Activated B cell treated with CpG ODN at 0.5 μM for 24 hours (primary cell): ENCODE data around the gene B3GAT1. TPM values are rescaled to one million over a fixed set of nuclear protein-coding genes. Genes with fewer than 3 reads are reported as not detected.

Experiments used
- ATAC-seq: fragments of 200-7000 bp; cut with Tn5 transposase; one replicate; pipeline ENCODE4 v1.10.0; 2021; ENCODE audit warnings: low read depth, mild to moderate bottlenecking, moderate library complexity
- CTCF ChIA-PET: fragments of 350-600 bp; sonication (Branson Sonifier 250); formaldehyde crosslinking; loops from one replicate; lab custom pipeline; 2021; ENCODE audit warnings: antibody characterized with exemption; lab: Charles Lee
- POLR2A ChIA-PET: fragments of 350-600 bp; sonication (Branson Sonifier 250); formaldehyde crosslinking; loops from one replicate; lab custom pipeline; 2021; ENCODE audit warnings: antibody characterized with exemption; lab: Charles Lee
- DNase-seq: peaks from one replicate; pipeline ENCODE4 v3.0.0; 2022
- H3K27ac Mint-ChIP-seq: one replicate; pipeline ENCODE4 v1.8.0; 2020; ENCODE audit warnings: mixed read lengths
- H3K27me3 Mint-ChIP-seq: one replicate; pipeline ENCODE4 v1.8.0; 2021; ENCODE audit warnings: mixed read lengths
- H3K36me3 Mint-ChIP-seq: one replicate; pipeline ENCODE4 v1.8.0; 2021; ENCODE audit warnings: low read depth, mixed read lengths
- H3K4me1 Mint-ChIP-seq: one replicate; pipeline ENCODE4 v1.8.0; 2021; ENCODE audit warnings: mixed read lengths
- H3K4me3 Mint-ChIP-seq: one replicate; pipeline ENCODE4 v1.8.0; 2020; ENCODE audit warnings: mild to moderate bottlenecking, mixed read lengths
- H3K9me3 Mint-ChIP-seq: one replicate; pipeline ENCODE4 v1.8.0; 2020; ENCODE audit warnings: mixed read lengths
- CTCF ChIP-seq: fragments of 200-600 bp; IDR thresholded peaks from one replicate; pipeline ENCODE4 v1.8.0; 2022; ENCODE audit warnings: antibody characterized with exemption, mild to moderate bottlenecking
- intact Hi-C: fragments of 100-400 bp; cut with micrococcal nuclease; formaldehyde crosslinking; loops from one replicate; pipeline ENCODE4 v1.15.1; 2024
- total RNA-seq: library from RNA; stranded (reverse); gene quantifications from 2 replicates; pipeline ENCODE4 v1.2.3, GENCODE V29; 2022

Gene B3GAT1
- total RNA-seq, 1 donor from 2014 or later = not detected

DNA sequence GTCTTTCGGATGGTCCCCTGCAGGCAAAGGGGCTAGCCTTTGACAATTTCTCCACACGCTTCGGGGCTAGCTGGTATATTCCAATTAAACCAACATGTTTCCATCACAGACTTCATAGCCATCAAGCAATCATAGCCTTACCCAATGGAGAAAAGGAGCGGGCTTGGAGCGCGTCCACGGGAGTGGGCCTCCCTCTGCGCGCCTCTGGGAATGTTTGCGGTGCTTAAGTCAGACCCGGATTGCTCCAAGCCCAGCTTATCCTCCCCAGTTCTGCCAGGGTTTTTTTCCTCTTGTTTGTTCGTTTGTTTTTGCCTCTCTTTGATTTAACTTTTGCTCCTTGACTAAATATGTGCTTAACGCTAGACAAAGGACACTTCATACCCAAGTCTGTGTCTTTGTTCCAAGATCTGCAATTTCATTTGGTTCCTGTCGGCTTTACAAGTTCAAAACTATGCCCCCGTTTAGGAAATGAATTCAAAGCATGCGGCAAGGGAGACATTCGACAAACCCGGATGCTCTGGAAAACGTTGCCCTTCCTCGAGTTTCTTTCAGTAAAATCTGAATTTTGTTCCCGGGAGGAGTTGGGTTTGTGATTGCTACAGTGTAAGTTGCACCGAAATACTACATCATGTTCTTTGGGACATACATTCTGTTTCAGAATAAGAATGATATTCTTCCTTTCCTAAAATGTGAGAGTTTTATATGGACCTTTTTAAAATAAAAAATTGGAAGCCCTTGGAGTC lies 81.3 kb downstream of the B3GAT1 start:
- Mint-ChIP-seq H3K27me3 (peaks cover 50% of the 10 kb centered on the region), H3K9me3 (no peaks in the 10 kb centered on the region), H3K4me3 (peak overlapping the region; percentile 80), H3K27ac (no peak overlapping the region), H3K4me1 (peaks cover 9% of the 10 kb centered on the region), H3K36me3 (no peaks in the 10 kb centered on the region)
- no peak for TF ChIP-seq CTCF
- ChIA-PET POLR2A (no interaction called here), CTCF (no interaction called here)
- ATAC-seq (no peak), DNase-seq (no peak)
- intact Hi-C loops = loop anchor here (1.0 to 5.0 kb wide), 3 partner anchors 53 to 106 kb away; partner anchors contain the start of genes ACAD8, GLB1L3, THYN1 and VPS26B

Other genes with a start within 250 kb of the B3GAT1 start
- 22.2 and 22.7 TPM in 2 replicates for gene NCAPD3, start 188.3 kb downstream of the B3GAT1 start, total RNA-seq
- gene VPS26B, start 187.6 kb downstream of the B3GAT1 start, total RNA-seq = 8.9 and 11.4 TPM in 2 replicates
- gene THYN1, start 158.9 kb downstream of the B3GAT1 start, total RNA-seq = 27.7 and 30.6 TPM in 2 replicates
- 20.1 and 23.1 TPM in 2 replicates for gene ACAD8, start 158.7 kb downstream of the B3GAT1 start, total RNA-seq
- not detected in 2 replicates for gene GLB1L3, start 135.9 kb downstream of the B3GAT1 start, total RNA-seq
- gene GLB1L2, start 80.3 kb downstream of the B3GAT1 start, total RNA-seq = 0.33 and 0.56 TPM in 2 replicates